Measurements from ENCODE around the gene NBEA.

Gene NBEA

GRCh38 chr13:35526577-35526976 lies 584.5 kb downstream of the NBEA start:
- no peak for DNase-seq

GRCh38 chr13:35527451-35527850 lies 585.4 kb downstream of the NBEA start:
- DNase-seq = no peak

GRCh38 chr13:35530147-35530546 lies 588.1 kb downstream of the NBEA start:
- no peak for DNase-seq

- no peak for DNase-seq
These were observed 588.5 kb downstream of the NBEA start for GRCh38 chr13:35530581-35530980.

GRCh38 chr13:35531526-35531925 lies 589.5 kb downstream of the NBEA start:
- no peak for DNase-seq

GRCh38 chr13:35534343-35534742 lies 592.3 kb downstream of the NBEA start:
- no peak for DNase-seq

GRCh38 chr13:35548790-35549189 lies 606.7 kb downstream of the NBEA start:
- no peak for DNase-seq

GRCh38 chr13:35549481-35549880 lies 607.4 kb downstream of the NBEA start:
- DNase-seq = no peak

- no peak for DNase-seq
These were observed 610.2 kb downstream of the NBEA start for GRCh38 chr13:35552172-35552844.

GRCh38 chr13:35554972-35555623 lies 613.0 kb downstream of the NBEA start:
- DNase-seq = no peak

GRCh38 chr13:35557475-35557874 lies 615.4 kb downstream of the NBEA start:
- no peak for DNase-seq

- DNase-seq = no peak
These were observed 619.5 kb downstream of the NBEA start for GRCh38 chr13:35561540-35561939.

GRCh38 chr13:35565273-35565672 lies 623.2 kb downstream of the NBEA start:
- no peak for DNase-seq

GRCh38 chr13:35566340-35566739 lies 624.3 kb downstream of the NBEA start:
- DNase-seq = no peak

- no peak for DNase-seq
These were observed 625.4 kb downstream of the NBEA start for GRCh38 chr13:35567406-35567980.

GRCh38 chr13:35573639-35574038 lies 631.6 kb downstream of the NBEA start:
- DNase-seq = no peak

GRCh38 chr13:35592457-35592856 lies 650.4 kb downstream of the NBEA start:
- DNase-seq = no peak

GRCh38 chr13:35593651-35594050 lies 651.6 kb downstream of the NBEA start:
- no peak for DNase-seq

GRCh38 chr13:35594096-35594495 lies 652.0 kb downstream of the NBEA start:
- DNase-seq = no peak

GRCh38 chr13:35595181-35595580 lies 653.1 kb downstream of the NBEA start:
- DNase-seq = no peak

GRCh38 chr13:35596321-35597030 lies 654.4 kb downstream of the NBEA start:
- no peak for DNase-seq

GRCh38 chr13:35597451-35597850 lies 655.4 kb downstream of the NBEA start:
- no peak for DNase-seq

GRCh38 chr13:35598233-35598632 lies 656.2 kb downstream of the NBEA start:
- DNase-seq = no peak

Data from SIG-M5 (cell line).